Measurements from ENCODE around the gene PPP2R5B.

DNA sequence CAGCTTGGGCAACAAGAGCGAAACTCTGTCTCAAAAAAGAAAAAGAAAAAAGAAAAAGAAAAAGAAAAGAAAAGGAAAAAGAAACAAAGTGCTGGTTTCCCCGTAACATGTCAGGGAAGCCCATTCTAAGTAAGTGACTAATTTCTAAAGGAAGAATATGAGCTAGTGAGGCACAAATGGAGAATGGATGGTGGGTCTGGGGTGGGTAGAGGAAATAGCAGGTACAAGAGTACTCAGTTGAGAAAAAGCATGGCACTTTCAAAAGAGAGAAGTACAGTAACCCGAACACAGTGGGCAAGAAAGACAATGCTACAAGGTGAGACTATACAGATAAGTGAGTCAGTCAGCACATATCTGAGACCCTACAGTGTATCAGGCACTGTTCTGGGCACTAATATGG, 42.9 kb downstream of the PPP2R5B start:
- no peak for TF ChIP-seq EZH2 (IDR thresholded peaks at IDR 0.05)
- TF ChIP-seq POLR2AphosphoS5 (IDR thresholded peaks at IDR 0.05; ENCODE audit: borderline replicate concordance, low read depth, low read length), result no peak
